KOPT-K1 (cell line): Measurements from ENCODE around the gene IRF1.

ENCODE experiments used
- H3K27ac ChIP-seq: fragments of 200-600 bp; sonication (generic); 2 replicates; pipeline ENCODE4 v1.5.1; 2016; ENCODE audit warnings: antibody characterized with exemption, mild to moderate bottlenecking, low read depth, low read length; ENCODE audit not compliant: poor library complexity, severe bottlenecking
- H3K36me3 ChIP-seq: fragments of 200-600 bp; sonication (generic); 2 replicates; pipeline ENCODE4 v1.5.1; 2017; ENCODE audit warnings: antibody characterized with exemption, mild to moderate bottlenecking, low read length, moderate library complexity; ENCODE audit not compliant: insufficient read depth
- H3K9me3 ChIP-seq: fragments of 200-600 bp; sonication (generic); 2 replicates; pipeline ENCODE4 v1.5.1; 2017; ENCODE audit warnings: antibody characterized with exemption, low read length, mild to moderate bottlenecking; ENCODE audit not compliant: insufficient read depth, poor library complexity, severe bottlenecking

Gene IRF1

DNA sequence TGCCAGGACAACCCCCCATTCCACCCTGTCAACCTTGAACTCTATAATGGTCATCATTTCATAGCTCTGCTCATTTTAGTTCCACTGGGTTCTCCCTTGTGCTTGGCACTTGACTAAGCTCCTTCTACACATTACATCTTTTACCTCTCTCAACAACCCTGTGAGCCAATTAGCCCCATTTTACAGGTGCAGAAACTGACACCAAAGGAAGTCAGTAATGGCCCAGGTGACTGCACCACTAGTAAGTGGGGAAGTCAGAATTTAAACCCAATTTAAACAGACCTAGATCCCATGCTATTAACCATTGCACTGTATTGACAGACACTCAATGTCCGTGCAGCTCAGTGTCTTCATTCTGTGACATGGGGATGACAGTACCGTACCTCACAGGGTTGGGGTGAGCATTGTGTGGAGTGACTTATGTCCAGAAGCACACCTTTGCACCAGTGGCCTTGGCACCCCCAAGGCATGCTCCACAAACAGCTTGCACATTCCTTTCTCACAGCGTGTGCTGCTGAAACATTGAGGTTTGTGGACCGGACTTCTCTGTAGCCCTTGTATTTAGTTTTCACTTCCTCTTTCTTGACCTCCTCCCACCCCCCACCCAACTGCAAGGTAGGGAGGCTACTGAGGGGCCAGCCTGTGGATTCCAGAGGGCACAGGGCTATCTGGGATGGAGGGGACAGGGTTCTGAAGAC is 23.1 kb downstream of the IRF1 start:
- Histone ChIP-seq H3K36me3 (peaks cover 42% of the 10 kb centered on the region), H3K9me3 (no peaks in the 10 kb centered on the region), H3K27ac (peak overlapping the region; percentile 99)

- Histone ChIP-seq H3K27ac (peak overlapping the region; percentile 99), H3K36me3 (peaks cover 45% of the 10 kb centered on the region), H3K9me3 (no peaks in the 10 kb centered on the region)
These were observed 23.9 kb downstream of the IRF1 start for GRCh38 chr5:132466433-132467286.

- H3K27ac ChIP-seq = peak overlapping the region; percentile 99
- no peaks in the 10 kb centered on the region for H3K9me3 ChIP-seq
- H3K36me3 ChIP-seq = peaks cover 45% of the 10 kb centered on the region
These were observed 25.4 kb downstream of the IRF1 start for GRCh38 chr5:132465059-132465707.

DNA sequence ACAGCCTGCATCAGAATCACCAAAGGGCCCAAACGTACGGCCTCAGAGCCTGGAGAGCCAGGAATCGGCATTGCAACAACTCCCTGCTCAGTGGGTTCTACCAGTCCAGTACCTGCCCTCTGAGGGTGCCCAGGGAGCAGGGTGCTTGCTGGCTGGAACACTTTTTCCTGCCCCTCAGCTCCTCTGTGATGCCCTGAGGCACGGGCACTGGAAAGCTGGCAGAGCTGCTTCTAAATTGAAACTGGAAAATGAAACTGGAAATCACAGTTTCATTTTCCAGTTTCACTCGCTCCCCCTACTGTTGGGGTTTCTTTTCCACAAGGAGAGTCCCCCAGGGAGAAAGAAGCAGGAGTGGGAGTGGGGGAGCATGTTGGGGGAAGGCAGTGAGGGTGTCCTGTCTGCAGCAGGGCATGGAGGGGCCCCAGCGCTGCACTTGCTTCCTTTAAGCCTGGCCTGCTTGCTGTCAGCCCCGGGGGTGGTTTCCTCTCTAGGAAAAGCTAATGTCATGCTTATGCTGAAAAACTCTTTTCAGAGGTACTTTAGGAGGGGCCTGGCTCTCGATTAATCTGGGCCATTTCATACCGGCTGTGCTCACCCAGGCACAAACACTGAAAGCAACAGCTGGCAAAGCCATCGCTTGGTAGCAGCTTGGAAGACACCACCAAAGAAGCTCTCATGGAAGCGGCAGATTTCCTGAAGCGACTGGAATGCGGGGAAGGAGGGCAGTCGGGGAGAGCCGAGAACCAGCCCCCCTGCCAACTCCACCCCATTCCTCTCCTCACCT is 26.2 kb downstream of the IRF1 start:
- Histone ChIP-seq H3K27ac (peak overlapping the region; percentile 99), H3K36me3 (peaks cover 50% of the 10 kb centered on the region), H3K9me3 (no peaks in the 10 kb centered on the region)

DNA sequence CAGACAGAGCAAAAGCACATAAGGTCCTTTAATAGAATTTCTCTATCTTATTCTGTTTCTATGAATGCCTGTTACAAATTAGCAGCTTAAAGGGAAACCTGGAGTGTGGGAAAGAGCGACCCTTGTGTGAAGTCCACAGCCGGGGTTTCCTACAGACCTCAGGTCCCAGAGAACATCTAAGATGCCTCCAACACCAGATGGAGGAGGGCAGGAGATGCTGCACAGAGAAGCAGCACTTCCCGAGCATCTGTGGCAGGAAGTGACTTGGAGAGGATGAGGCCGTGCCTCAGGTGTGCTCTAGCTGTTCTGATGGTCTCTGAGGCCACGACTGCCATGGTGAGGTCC is 26.8 kb downstream of the IRF1 start:
- Histone ChIP-seq H3K36me3 (peaks cover 51% of the 10 kb centered on the region), H3K9me3 (no peaks in the 10 kb centered on the region), H3K27ac (peak overlapping the region; percentile 99)

- Histone ChIP-seq H3K36me3 (peaks cover 55% of the 10 kb centered on the region), H3K9me3 (no peaks in the 10 kb centered on the region), H3K27ac (peak overlapping the region; percentile 99)
These were observed 27.5 kb downstream of the IRF1 start for GRCh38 chr5:132462856-132463745.

GRCh38 chr5:132462333-132462732 is 28.2 kb downstream of the IRF1 start:
- Histone ChIP-seq H3K27ac (peak overlapping the region; percentile 99), H3K9me3 (no peaks in the 10 kb centered on the region), H3K36me3 (peaks cover 57% of the 10 kb centered on the region)

- H3K36me3 ChIP-seq = peaks cover 59% of the 10 kb centered on the region
- peak overlapping the region; percentile 99 for H3K27ac ChIP-seq
- no peaks in the 10 kb centered on the region for H3K9me3 ChIP-seq
These were observed 29.0 kb downstream of the IRF1 start for GRCh38 chr5:132461569-132462070.

- Histone ChIP-seq H3K27ac (peak overlapping the region; percentile 99), H3K36me3 (peaks cover 61% of the 10 kb centered on the region), H3K9me3 (no peaks in the 10 kb centered on the region)
These were observed 29.6 kb downstream of the IRF1 start for GRCh38 chr5:132460846-132461568.

DNA sequence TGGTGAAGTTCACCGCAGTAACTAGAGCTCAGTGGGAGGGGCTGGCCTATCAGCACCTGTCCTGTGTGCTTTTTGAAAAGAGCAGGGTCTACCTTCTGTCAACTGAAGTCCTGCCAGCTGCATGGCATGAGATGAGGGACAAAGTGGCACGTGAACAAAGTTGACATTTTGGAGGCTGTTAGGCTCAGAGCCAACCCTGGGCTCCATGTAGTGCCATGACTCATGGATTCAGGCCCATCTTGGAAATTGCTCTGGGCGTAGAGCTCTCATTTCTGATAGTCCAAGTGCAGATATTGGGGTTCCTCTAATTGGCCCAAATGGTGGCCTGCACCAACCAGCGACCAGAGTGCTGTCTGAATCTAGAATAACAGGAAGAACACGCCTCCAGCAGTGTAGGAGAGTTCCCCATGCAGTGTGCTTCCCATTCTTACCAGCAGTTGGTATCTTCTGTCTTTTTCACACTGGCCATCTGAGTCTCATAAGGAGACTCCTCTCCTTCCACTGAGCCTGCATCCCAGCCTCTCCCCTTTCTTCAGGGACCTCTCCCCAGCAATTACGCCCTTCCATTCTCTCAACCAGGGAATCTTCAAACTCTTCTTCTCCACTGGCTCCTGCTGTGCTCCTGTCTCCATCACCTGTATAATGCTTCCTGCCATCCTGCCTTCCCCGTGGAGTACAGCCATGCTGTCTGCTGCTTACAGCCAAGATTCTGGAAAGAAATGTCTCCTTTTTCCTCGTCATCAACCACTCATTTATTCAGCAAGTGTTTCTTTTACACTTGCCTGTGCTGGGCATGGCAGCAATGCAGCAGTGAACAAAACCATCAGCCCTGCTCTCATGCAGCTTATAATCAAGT is 30.4 kb downstream of the IRF1 start:
- peak overlapping the region; percentile 99 for H3K27ac ChIP-seq

DNA sequence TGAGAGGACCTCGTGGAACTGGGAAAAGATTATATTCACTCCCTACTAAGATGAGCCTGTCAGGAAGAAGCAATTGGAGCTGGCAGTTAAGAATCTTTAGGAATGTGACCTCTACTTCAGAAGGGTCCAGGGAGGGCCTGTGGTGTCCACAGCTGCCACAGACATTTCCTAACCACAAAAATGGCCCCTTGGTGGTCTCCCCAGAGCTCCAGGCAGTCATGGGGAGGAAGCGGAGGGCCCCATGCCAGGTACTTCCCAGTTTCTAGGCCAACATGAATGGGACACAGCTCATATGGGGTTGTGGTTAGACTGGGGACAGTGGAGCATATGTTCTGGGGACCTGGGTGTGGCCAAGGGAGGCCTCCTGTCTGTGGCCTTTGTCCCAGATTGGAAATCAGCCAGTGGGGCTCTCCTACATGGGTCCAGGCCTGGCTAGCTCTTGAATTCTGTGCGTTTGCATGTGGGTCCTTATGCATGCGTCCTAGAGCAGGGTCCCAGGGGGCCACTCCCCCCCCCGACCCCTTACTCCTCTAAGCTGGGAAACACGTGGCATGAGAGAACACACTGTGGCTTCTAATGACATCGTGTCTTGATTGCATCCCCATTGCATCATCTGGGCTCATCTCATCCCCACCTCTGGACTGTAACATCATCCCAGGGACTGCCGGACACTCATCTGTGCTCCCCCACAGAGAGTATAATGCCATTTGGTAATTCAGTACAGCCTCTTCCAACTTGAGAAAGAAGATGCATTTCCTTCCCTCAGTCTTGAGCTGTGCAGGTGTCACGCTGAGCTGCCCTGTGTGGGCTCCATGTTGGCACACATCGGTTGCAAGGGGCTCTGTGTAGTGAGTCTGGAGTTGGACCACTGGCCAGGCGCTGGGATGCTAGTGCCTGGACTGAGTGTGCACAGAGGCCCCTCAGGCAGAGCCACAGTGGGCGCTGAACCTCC is 31.3 kb downstream of the IRF1 start:
- no peaks in the 10 kb centered on the region for H3K9me3 ChIP-seq
- H3K36me3 ChIP-seq = peaks cover 72% of the 10 kb centered on the region
- peak overlapping the region; percentile 99 for H3K27ac ChIP-seq

More for the DNA sequence above, 30.4 kb downstream of the IRF1 start:
- H3K9me3 ChIP-seq = no peaks in the 10 kb centered on the region
- H3K36me3 ChIP-seq = peaks cover 63% of the 10 kb centered on the region

GRCh38 chr5:132458651-132459030 is 31.9 kb downstream of the IRF1 start:
- H3K27ac ChIP-seq = peak overlapping the region; percentile 99
- H3K9me3 ChIP-seq = no peaks in the 10 kb centered on the region
- peaks cover 78% of the 10 kb centered on the region for H3K36me3 ChIP-seq
